GM12878 (cell line): Measurements from ENCODE around the gene ABR. TPM values are rescaled to one million over a fixed set of nuclear protein-coding genes. Genes with fewer than 3 reads are reported as not detected.

ENCODE experiments used
- ATAC-seq: fragments of 200-7000 bp; cut with Tn5 transposase; 3 replicates; pipeline ENCODE4 v1.9.1; 2020; ENCODE audit warnings: mild to moderate bottlenecking, moderate library complexity
- BruUV-seq: library from RNA; stranded (reverse); fragments of 400-500 nt; replicated peaks from 2 replicates; lab custom pipeline; 2021; lab: Mats Ljungman, UMichigan
- CTCF ChIA-PET: fragments of 300-600 bp; sonication (Branson Sonifier 250); formaldehyde crosslinking; extraction: SDS; loops from one replicate; lab custom pipeline; 2021; ENCODE audit warnings: inconsistent platforms; lab: Yijun Ruan, JAX
- POLR2A ChIA-PET: fragments of 350-600 bp; formaldehyde crosslinking; extraction: SDS; loops from one replicate; lab custom pipeline; 2021; ENCODE audit warnings: inconsistent platforms; lab: Charles Lee
- RAD21 ChIA-PET: fragments of 300-600 bp; sonication (Branson Sonifier 250); formaldehyde crosslinking; loops from one replicate; lab custom pipeline; 2023; ENCODE audit warnings: antibody characterized with exemption; ENCODE audit not compliant: unreplicated experiment; lab: Charles Lee
- SMC1A ChIA-PET: fragments of 300-600 bp; sonication (Branson Sonifier 250); formaldehyde crosslinking; loops from one replicate; lab custom pipeline; 2023; ENCODE audit not compliant: unreplicated experiment, uncharacterized antibody; lab: Charles Lee
- DNase-seq: peaks from one replicate; pipeline ENCODE4 v3.0.0-alpha.2; 2011; ENCODE audit warnings: low read depth, low spot score
- FAIRE-seq: peaks from 3 replicates; lab custom pipeline; 2011; peaks lifted over from hg19 to GRCh38; lab: Jason Lieb, UNC
- H2AFZ ChIP-seq: 2 replicates; pipeline ENCODE4 v1.6.0; 2011; ENCODE audit warnings: low read depth, low read length, control low read depth; ENCODE audit not compliant: control insufficient read depth
- H3K27ac ChIP-seq: 2 replicates; pipeline ENCODE4 v1.5.1; 2011; ENCODE audit warnings: control low read depth; ENCODE audit not compliant: control insufficient read depth, insufficient read depth
- H3K27me3 ChIP-seq, 2 experiments: replicated peaks in 1 of 2; 2 replicates each; pipeline versions ENCODE4 v1.6.0 to v1.6.1; 2011; ENCODE audit warnings: low read length in 1 of 2; ENCODE audit not compliant: control insufficient read depth in 2 of 2, insufficient read depth in 2 of 2
- H3K36me3 ChIP-seq, 2 experiments: 2 replicates each; pipeline ENCODE4 v1.5.1; 2011; ENCODE audit warnings: low read length in 1 of 2; ENCODE audit not compliant: control insufficient read depth in 2 of 2, insufficient read depth in 2 of 2
- H3K4me1 ChIP-seq: 2 replicates; pipeline ENCODE4 v1.6.1; 2011; ENCODE audit warnings: mild to moderate bottlenecking, low read length, moderate library complexity, mixed read lengths; ENCODE audit not compliant: control insufficient read depth, insufficient read depth
- H3K4me2 ChIP-seq: 2 replicates; pipeline ENCODE4 v1.6.0; 2011; ENCODE audit warnings: control low read depth; ENCODE audit not compliant: control insufficient read depth, insufficient read depth
- H3K4me3 ChIP-seq: fragments of 200-600 bp; sonication (generic); 2 replicates; pipeline ENCODE4 v1.5.1; 2016
- H3K79me2 ChIP-seq: 2 replicates; pipeline ENCODE4 v1.6.0; 2011; ENCODE audit warnings: low read length; ENCODE audit not compliant: control insufficient read depth, insufficient read depth
- H3K9ac ChIP-seq: 2 replicates; pipeline ENCODE4 v1.8.0; 2011; ENCODE audit warnings: low read length, control low read depth, mixed read lengths; ENCODE audit not compliant: control insufficient read depth, insufficient read depth
- H3K9me3 ChIP-seq: replicated peaks from 3 replicates; pipeline ENCODE4 v1.5.1; 2011; ENCODE audit warnings: mild to moderate bottlenecking, low read length; ENCODE audit not compliant: control insufficient read depth, insufficient read depth
- H4K20me1 ChIP-seq: 2 replicates; pipeline ENCODE4 v1.6.0; 2011; ENCODE audit not compliant: control insufficient read depth, insufficient read depth
- CREB1 ChIP-seq: IDR thresholded peaks from 2 replicates; pipeline ENCODE4 v1.6.1; 2012; ENCODE audit warnings: low read depth, mild to moderate bottlenecking, inconsistent platforms
- ESRRA ChIP-seq: IDR thresholded peaks from 2 replicates; pipeline ENCODE4 v1.6.1; 2012; ENCODE audit warnings: mild to moderate bottlenecking, low read length, improper control_type of control experiment
- MEF2B ChIP-seq: fragments of 450-650 bp; IDR thresholded peaks from 2 replicates; pipeline ENCODE4 v1.6.1; 2018; ENCODE audit warnings: mild to moderate bottlenecking, moderate library complexity; ENCODE audit not compliant: partially characterized antibody, poor library complexity, severe bottlenecking
- MTA3 ChIP-seq: IDR thresholded peaks from 2 replicates; pipeline ENCODE4 v1.6.1; 2012; ENCODE audit warnings: low read length, inconsistent platforms, borderline replicate concordance
- NBN ChIP-seq: fragments of 450-650 bp; IDR thresholded peaks from 2 replicates; pipeline ENCODE4 v1.6.1; 2016
- NFYB ChIP-seq: IDR thresholded peaks from 2 replicates; pipeline ENCODE4 v1.6.1; 2011; ENCODE audit warnings: low read depth, mild to moderate bottlenecking, low read length, improper control_type of control experiment, moderate library complexity; ENCODE audit not compliant: insufficient read depth
- SMARCA5 ChIP-seq: fragments of 450-650 bp; IDR thresholded peaks from 2 replicates; pipeline ENCODE4 v1.6.1; 2017; ENCODE audit warnings: mild to moderate bottlenecking
- SMC3 ChIP-seq: IDR thresholded peaks from 2 replicates; pipeline ENCODE4 v1.6.1; 2011; ENCODE audit warnings: low read length, improper control_type of control experiment, borderline replicate concordance
- SREBF1 ChIP-seq: IDR thresholded peaks from 2 replicates; pipeline ENCODE4 v1.6.1; 2012; ENCODE audit warnings: mild to moderate bottlenecking, low read length
- ZNF622 ChIP-seq: fragments of 450-650 bp; IDR thresholded peaks from 2 replicates; pipeline ENCODE4 v1.6.1; 2017; ENCODE audit warnings: mild to moderate bottlenecking, inconsistent platforms
- WGBS: methylation state at CpG from one replicate; pipeline ENCODE4 v1.1.6; 2016; ENCODE audit warnings: low lambda C conversion rate; ENCODE audit not compliant: insufficient replicate concordance, insufficient coverage; ENCODE audit errors: missing lambda C conversion rate; 5-methylcytosine and 5-hydroxymethylcytosine counted together
- in situ Hi-C: fragments of 300-500 bp; cut with MboI; formaldehyde crosslinking; loops from 9 replicates; pipeline ENCODE4 v1.14.3; 2018; ENCODE audit warnings: mixed read lengths
- intact Hi-C: fragments of 100-400 bp; cut with micrococcal nuclease; formaldehyde crosslinking; loops from one replicate; pipeline ENCODE4 v1.14.2; 2022; ENCODE audit not compliant: unreplicated experiment
- polyA plus RNA-seq, 11 experiments: library from polyadenylated mRNA; depleted of rRNA in 4 of 11; unstranded in 6 of 11; stranded (reverse) in 5 of 11; fragments of >200 nt; fragmentation: Nextera tagmentation in 4 of 11; fragmentation: Illumina TruSeq in 1 of 11; extraction: Ambion mirVana in 4 of 11; extraction: Trizol in 1 of 11; gene quantifications; 1 replicate in 1 of 11; 2 replicates in 10 of 11; pipeline versions ENCODE4 v1.2.1 to v1.2.3, GENCODE V29; 2011 to 2016; ENCODE audit warnings: inconsistent platforms in 2 of 11, missing spikeins in 2 of 11, low read depth in 1 of 11
- total RNA-seq, 4 experiments: library from RNA; depleted of rRNA in 3 of 4; stranded (reverse); fragments of >200 nt in 3 of 4; fragmentation: Illumina TruSeq in 1 of 4; extraction: Trizol in 1 of 4; gene quantifications; 2 replicates each; pipeline versions ENCODE4 v1.2.1 to v1.2.3, GENCODE V29; 2013 to 2021
- TF ChIP-seq, protein P1 (sequence below): IDR thresholded peaks from 2 replicates; pipeline ENCODE4 v1.6.1; 2012; ENCODE audit warnings: low read length, inconsistent platforms
- TF ChIP-seq, protein P2 (sequence below): fragments of 150-350 bp; IDR thresholded peaks from 2 replicates; pipeline ENCODE4 v1.6.1; 2014; ENCODE audit warnings: mild to moderate bottlenecking, low read depth, low read length
- TF ChIP-seq, protein P3 (sequence below): fragments of 450-650 bp; IDR thresholded peaks from 2 replicates; pipeline ENCODE4 v1.6.1; 2017; ENCODE audit warnings: mild to moderate bottlenecking, moderate library complexity

ABR gene
- total and polyA plus RNA-seq, 10 of the 15 experiments (the other 5 are each of a cell fraction or from before 2014, with no cell fraction given) = 1.4 to 112 (median 30.0) TPM

DNA sequence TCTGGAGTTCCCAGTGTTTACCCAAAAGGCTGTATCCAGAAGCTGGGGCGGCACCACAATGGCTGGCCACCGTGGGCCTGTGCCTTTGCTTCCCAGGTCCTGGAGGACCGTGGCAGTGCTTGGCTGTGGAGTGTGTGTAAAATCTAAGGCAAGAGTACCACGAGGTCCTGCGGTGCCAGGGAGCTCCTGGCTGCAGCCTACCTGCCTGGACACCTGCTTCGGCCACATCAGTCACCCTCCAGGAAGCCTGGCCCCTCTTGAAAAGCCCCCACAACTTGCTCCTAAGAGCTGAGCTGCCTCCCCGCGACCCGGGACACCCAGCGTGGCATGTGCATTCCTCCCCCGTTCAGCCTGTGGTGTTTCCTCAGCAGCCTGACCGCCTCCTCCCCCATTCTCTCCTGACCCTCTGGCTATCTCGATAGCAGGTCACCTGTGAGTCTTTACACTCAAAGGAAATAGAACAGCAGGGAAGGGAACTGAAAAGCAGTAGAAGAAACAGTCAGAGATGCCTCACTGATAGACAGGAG lies 174.9 kb downstream of the ABR start:
- SMC1A ChIA-PET = no interaction called here
- Histone ChIP-seq H3K36me3 (peaks cover 22 to 41% of the 10 kb centered on the region in 2 experiments), H3K27ac (no peak overlapping the region), H2AFZ (no peak overlapping the region), H3K4me3 (no peak overlapping the region), H3K9me3 (no peaks in the 10 kb centered on the region), H3K9ac (no peak overlapping the region), H3K79me2 (no peaks in the 10 kb centered on the region), H3K4me1 (no peaks in the 10 kb centered on the region), H3K27me3 (no peaks in the 10 kb centered on the region), H4K20me1 (no peaks in the 10 kb centered on the region), H3K4me2 (no peak overlapping the region)
- no TSS peak for BruUV-seq
- RAD21 ChIA-PET = no interaction called here
- CTCF ChIA-PET = interaction anchor here (1.2 kb wide), 1 partner anchor 24 kb away, joined by 3 read pairs; no protein-coding TSS in a partner anchor
- POLR2A ChIA-PET = no interaction called here
- in situ Hi-C loops (no loop called here), intact Hi-C loops (no loop called here)
- 96% methylated on average over 13 of the region's 13 CpGs for WGBS
- ATAC-seq = no peak
- no peak for DNase-seq
- FAIRE-seq = no peak
- no peak for TF ChIP-seq NBN
- TF ChIP-seq, protein P1, sequence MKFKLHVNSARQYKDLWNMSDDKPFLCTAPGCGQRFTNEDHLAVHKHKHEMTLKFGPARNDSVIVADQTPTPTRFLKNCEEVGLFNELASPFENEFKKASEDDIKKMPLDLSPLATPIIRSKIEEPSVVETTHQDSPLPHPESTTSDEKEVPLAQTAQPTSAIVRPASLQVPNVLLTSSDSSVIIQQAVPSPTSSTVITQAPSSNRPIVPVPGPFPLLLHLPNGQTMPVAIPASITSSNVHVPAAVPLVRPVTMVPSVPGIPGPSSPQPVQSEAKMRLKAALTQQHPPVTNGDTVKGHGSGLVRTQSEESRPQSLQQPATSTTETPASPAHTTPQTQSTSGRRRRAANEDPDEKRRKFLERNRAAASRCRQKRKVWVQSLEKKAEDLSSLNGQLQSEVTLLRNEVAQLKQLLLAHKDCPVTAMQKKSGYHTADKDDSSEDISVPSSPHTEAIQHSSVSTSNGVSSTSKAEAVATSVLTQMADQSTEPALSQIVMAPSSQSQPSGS = no peak
- no peak for TF ChIP-seq MEF2B
- no peak for TF ChIP-seq MTA3
- no peak for TF ChIP-seq CREB1
- TF ChIP-seq SMARCA5 = no peak
- no peak for TF ChIP-seq ESRRA
- no peak for TF ChIP-seq SREBF1
- TF ChIP-seq SMC3 = no peak
- TF ChIP-seq, protein P2, sequence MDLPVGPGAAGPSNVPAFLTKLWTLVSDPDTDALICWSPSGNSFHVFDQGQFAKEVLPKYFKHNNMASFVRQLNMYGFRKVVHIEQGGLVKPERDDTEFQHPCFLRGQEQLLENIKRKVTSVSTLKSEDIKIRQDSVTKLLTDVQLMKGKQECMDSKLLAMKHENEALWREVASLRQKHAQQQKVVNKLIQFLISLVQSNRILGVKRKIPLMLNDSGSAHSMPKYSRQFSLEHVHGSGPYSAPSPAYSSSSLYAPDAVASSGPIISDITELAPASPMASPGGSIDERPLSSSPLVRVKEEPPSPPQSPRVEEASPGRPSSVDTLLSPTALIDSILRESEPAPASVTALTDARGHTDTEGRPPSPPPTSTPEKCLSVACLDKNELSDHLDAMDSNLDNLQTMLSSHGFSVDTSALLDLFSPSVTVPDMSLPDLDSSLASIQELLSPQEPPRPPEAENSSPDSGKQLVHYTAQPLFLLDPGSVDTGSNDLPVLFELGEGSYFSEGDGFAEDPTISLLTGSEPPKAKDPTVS = no peak
- no peak for TF ChIP-seq NFYB
- TF ChIP-seq, protein P3, sequence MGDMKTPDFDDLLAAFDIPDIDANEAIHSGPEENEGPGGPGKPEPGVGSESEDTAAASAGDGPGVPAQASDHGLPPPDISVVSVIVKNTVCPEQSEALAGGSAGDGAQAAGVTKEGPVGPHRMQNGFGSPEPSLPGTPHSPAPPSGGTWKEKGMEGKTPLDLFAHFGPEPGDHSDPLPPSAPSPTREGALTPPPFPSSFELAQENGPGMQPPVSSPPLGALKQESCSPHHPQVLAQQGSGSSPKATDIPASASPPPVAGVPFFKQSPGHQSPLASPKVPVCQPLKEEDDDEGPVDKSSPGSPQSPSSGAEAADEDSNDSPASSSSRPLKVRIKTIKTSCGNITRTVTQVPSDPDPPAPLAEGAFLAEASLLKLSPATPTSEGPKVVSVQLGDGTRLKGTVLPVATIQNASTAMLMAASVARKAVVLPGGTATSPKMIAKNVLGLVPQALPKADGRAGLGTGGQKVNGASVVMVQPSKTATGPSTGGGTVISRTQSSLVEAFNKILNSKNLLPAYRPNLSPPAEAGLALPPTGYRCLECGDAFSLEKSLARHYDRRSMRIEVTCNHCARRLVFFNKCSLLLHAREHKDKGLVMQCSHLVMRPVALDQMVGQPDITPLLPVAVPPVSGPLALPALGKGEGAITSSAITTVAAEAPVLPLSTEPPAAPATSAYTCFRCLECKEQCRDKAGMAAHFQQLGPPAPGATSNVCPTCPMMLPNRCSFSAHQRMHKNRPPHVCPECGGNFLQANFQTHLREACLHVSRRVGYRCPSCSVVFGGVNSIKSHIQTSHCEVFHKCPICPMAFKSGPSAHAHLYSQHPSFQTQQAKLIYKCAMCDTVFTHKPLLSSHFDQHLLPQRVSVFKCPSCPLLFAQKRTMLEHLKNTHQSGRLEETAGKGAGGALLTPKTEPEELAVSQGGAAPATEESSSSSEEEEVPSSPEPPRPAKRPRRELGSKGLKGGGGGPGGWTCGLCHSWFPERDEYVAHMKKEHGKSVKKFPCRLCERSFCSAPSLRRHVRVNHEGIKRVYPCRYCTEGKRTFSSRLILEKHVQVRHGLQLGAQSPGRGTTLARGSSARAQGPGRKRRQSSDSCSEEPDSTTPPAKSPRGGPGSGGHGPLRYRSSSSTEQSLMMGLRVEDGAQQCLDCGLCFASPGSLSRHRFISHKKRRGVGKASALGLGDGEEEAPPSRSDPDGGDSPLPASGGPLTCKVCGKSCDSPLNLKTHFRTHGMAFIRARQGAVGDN = no peak
- no peak for TF ChIP-seq ZNF622
